ENCODE data around the gene ZNF280D. TPM values are rescaled to one million over a fixed set of nuclear protein-coding genes. Genes with fewer than 3 reads are reported as not detected.

ZNF280D gene
- total RNA-seq, 1 donor from 2014 or later, result 24.0 TPM

GRCh38 chr15:56739964-56740640 lies 6.8 kb upstream of the ZNF280D start:
- Mint-ChIP-seq H3K9me3 (peaks cover 2% of the 10 kb centered on the region), H3K27me3 (ENCODE audit: low read depth) (peaks cover 20% of the 10 kb centered on the region), H3K36me3 (ENCODE audit: low read depth) (no peaks in the 10 kb centered on the region), H3K4me1 (ENCODE audit: low read depth) (no peaks in the 10 kb centered on the region), H3K4me3 (ENCODE audit: low read depth) (no peak overlapping the region), H3K27ac (no peak overlapping the region)
- no peak for DNase-seq (ENCODE audit: low spot score)
- intact Hi-C loops (cut with micrococcal nuclease), result loop anchor here (10.0 kb wide), 1 partner anchor 245 kb away; no protein-coding TSS in a partner anchor

GRCh38 chr15:56739474-56739873 lies 6.2 kb upstream of the ZNF280D start:
- no peak for DNase-seq (ENCODE audit: low spot score)
- Mint-ChIP-seq H3K36me3 (ENCODE audit: low read depth) (no peaks in the 10 kb centered on the region), H3K27ac (no peak overlapping the region), H3K4me3 (ENCODE audit: low read depth) (no peak overlapping the region), H3K27me3 (ENCODE audit: low read depth) (peaks cover 16% of the 10 kb centered on the region), H3K4me1 (ENCODE audit: low read depth) (no peaks in the 10 kb centered on the region), H3K9me3 (peaks cover 6% of the 10 kb centered on the region)
- intact Hi-C loops (cut with micrococcal nuclease), result loop anchor here (10.0 kb wide), 1 partner anchor 245 kb away; no protein-coding TSS in a partner anchor

- Mint-ChIP-seq H3K4me3 (ENCODE audit: low read depth) (no peak overlapping the region), H3K36me3 (ENCODE audit: low read depth) (peaks cover under 1% of the 10 kb centered on the region), H3K9me3 (peaks cover 6% of the 10 kb centered on the region), H3K4me1 (ENCODE audit: low read depth) (no peaks in the 10 kb centered on the region), H3K27ac (no peak overlapping the region), H3K27me3 (ENCODE audit: low read depth) (peaks cover 9% of the 10 kb centered on the region)
- DNase-seq (ENCODE audit: low spot score), result no peak
- intact Hi-C loops (cut with micrococcal nuclease), result loop anchor here (10.0 kb wide), 1 partner anchor 243 kb away; no protein-coding TSS in a partner anchor
These were observed 4.5 kb upstream of the ZNF280D start for GRCh38 chr15:56737791-56738190.

- H3K4me1 Mint-ChIP-seq (ENCODE audit: low read depth), result peaks cover 2% of the 10 kb centered on the region
- peaks cover 3% of the 10 kb centered on the region for H3K27me3 Mint-ChIP-seq (ENCODE audit: low read depth)
- no peak for DNase-seq (ENCODE audit: low spot score)
- no peak overlapping the region for H3K27ac Mint-ChIP-seq
- peaks cover 6% of the 10 kb centered on the region for H3K36me3 Mint-ChIP-seq (ENCODE audit: low read depth)
- peaks cover 6% of the 10 kb centered on the region for H3K9me3 Mint-ChIP-seq
- H3K4me3 Mint-ChIP-seq (ENCODE audit: low read depth), result no peak overlapping the region
- intact Hi-C loops (cut with micrococcal nuclease), result loop anchor here (10.0 kb wide), 1 partner anchor 242 kb away; no protein-coding TSS in a partner anchor
These were observed 3.8 kb upstream of the ZNF280D start for GRCh38 chr15:56736881-56737707.

GRCh38 chr15:56736308-56736707 lies 3.0 kb upstream of the ZNF280D start:
- intact Hi-C loops (cut with micrococcal nuclease), result loop anchor here (10.0 kb wide), 1 partner anchor 242 kb away; no protein-coding TSS in a partner anchor
- peaks cover 9% of the 10 kb centered on the region for H3K4me1 Mint-ChIP-seq (ENCODE audit: low read depth)
- peaks cover 2% of the 10 kb centered on the region for H3K27me3 Mint-ChIP-seq (ENCODE audit: low read depth)
- H3K4me3 Mint-ChIP-seq (ENCODE audit: low read depth), result no peak overlapping the region
- H3K9me3 Mint-ChIP-seq, result peaks cover 6% of the 10 kb centered on the region
- DNase-seq (ENCODE audit: low spot score), result no peak
- H3K27ac Mint-ChIP-seq, result no peak overlapping the region
- H3K36me3 Mint-ChIP-seq (ENCODE audit: low read depth), result peaks cover 8% of the 10 kb centered on the region

GRCh38 chr15:56735589-56735988 lies 2.3 kb upstream of the ZNF280D start:
- H3K27ac Mint-ChIP-seq, result no peak overlapping the region
- peaks cover 15% of the 10 kb centered on the region for H3K36me3 Mint-ChIP-seq (ENCODE audit: low read depth)
- H3K4me3 Mint-ChIP-seq (ENCODE audit: low read depth), result no peak overlapping the region
- H3K27me3 Mint-ChIP-seq (ENCODE audit: low read depth), result no peaks in the 10 kb centered on the region
- intact Hi-C loops (cut with micrococcal nuclease), result loop anchor here (10.0 kb wide), 1 partner anchor 241 kb away; no protein-coding TSS in a partner anchor
- DNase-seq (ENCODE audit: low spot score), result no peak
- peaks cover 6% of the 10 kb centered on the region for H3K9me3 Mint-ChIP-seq
- peaks cover 14% of the 10 kb centered on the region for H3K4me1 Mint-ChIP-seq (ENCODE audit: low read depth)

- H3K36me3 Mint-ChIP-seq (ENCODE audit: low read depth), result peaks cover 21% of the 10 kb centered on the region
- intact Hi-C loops (cut with micrococcal nuclease), result loop anchor here (5.0 to 10.0 kb wide), 2 partner anchors 53 to 239 kb away; no protein-coding TSS in a partner anchor
- H3K4me1 Mint-ChIP-seq (ENCODE audit: low read depth), result peaks cover 20% of the 10 kb centered on the region
- no peak overlapping the region for H3K27ac Mint-ChIP-seq
- H3K4me3 Mint-ChIP-seq (ENCODE audit: low read depth), result no peak overlapping the region
- H3K27me3 Mint-ChIP-seq (ENCODE audit: low read depth), result no peaks in the 10 kb centered on the region
- no peak for DNase-seq (ENCODE audit: low spot score)
- peaks cover 6% of the 10 kb centered on the region for H3K9me3 Mint-ChIP-seq
These were observed 815 bp upstream of the ZNF280D start for GRCh38 chr15:56734013-56734635.

GRCh38 chr15:56732886-56733135 lies 498 bp downstream of the ZNF280D start:
- Mint-ChIP-seq H3K4me3 (ENCODE audit: low read depth) (peak overlapping the region; percentile 88), H3K9me3 (peaks cover 6% of the 10 kb centered on the region), H3K27ac (peak overlapping the region; percentile 90), H3K36me3 (ENCODE audit: low read depth) (peaks cover 31% of the 10 kb centered on the region), H3K27me3 (ENCODE audit: low read depth) (no peaks in the 10 kb centered on the region), H3K4me1 (ENCODE audit: low read depth) (peaks cover 24% of the 10 kb centered on the region)
- no peak for DNase-seq (ENCODE audit: low spot score)
- intact Hi-C loops (cut with micrococcal nuclease), result loop anchor here (2.0 to 10.0 kb wide), 4 partner anchors 34 to 238 kb away; no protein-coding TSS in a partner anchor

- intact Hi-C loops (cut with micrococcal nuclease), result loop anchor here (2.0 to 10.0 kb wide), 4 partner anchors 34 to 238 kb away; no protein-coding TSS in a partner anchor
- no peak for DNase-seq (ENCODE audit: low spot score)
- peak overlapping the region; percentile 90 for H3K27ac Mint-ChIP-seq
- H3K4me1 Mint-ChIP-seq (ENCODE audit: low read depth), result peaks cover 28% of the 10 kb centered on the region
- peaks cover 35% of the 10 kb centered on the region for H3K36me3 Mint-ChIP-seq (ENCODE audit: low read depth)
- peaks cover 6% of the 10 kb centered on the region for H3K9me3 Mint-ChIP-seq
- no peaks in the 10 kb centered on the region for H3K27me3 Mint-ChIP-seq (ENCODE audit: low read depth)
- peak overlapping the region; percentile 88 for H3K4me3 Mint-ChIP-seq (ENCODE audit: low read depth)
These were observed 999 bp downstream of the ZNF280D start for GRCh38 chr15:56732135-56732885.

GRCh38 chr15:56731548-56731947 lies 1.8 kb downstream of the ZNF280D start:
- peaks cover 42% of the 10 kb centered on the region for H3K36me3 Mint-ChIP-seq (ENCODE audit: low read depth)
- peak overlapping the region; percentile 88 for H3K4me3 Mint-ChIP-seq (ENCODE audit: low read depth)
- peaks cover 29% of the 10 kb centered on the region for H3K4me1 Mint-ChIP-seq (ENCODE audit: low read depth)
- no peak for DNase-seq (ENCODE audit: low spot score)
- H3K27me3 Mint-ChIP-seq (ENCODE audit: low read depth), result no peaks in the 10 kb centered on the region
- H3K9me3 Mint-ChIP-seq, result peaks cover 6% of the 10 kb centered on the region
- no peak overlapping the region for H3K27ac Mint-ChIP-seq
- intact Hi-C loops (cut with micrococcal nuclease), result loop anchor here (5.0 to 10.0 kb wide), 2 partner anchors 56 to 237 kb away; no protein-coding TSS in a partner anchor

- DNase-seq (ENCODE audit: low spot score), result no peak
- H3K27me3 Mint-ChIP-seq (ENCODE audit: low read depth), result no peaks in the 10 kb centered on the region
- intact Hi-C loops (cut with micrococcal nuclease), result no loop called here
- no peak overlapping the region for H3K4me3 Mint-ChIP-seq (ENCODE audit: low read depth)
- H3K4me1 Mint-ChIP-seq (ENCODE audit: low read depth), result peaks cover 36% of the 10 kb centered on the region
- H3K9me3 Mint-ChIP-seq, result no peaks in the 10 kb centered on the region
- peaks cover 46% of the 10 kb centered on the region for H3K36me3 Mint-ChIP-seq (ENCODE audit: low read depth)
- H3K27ac Mint-ChIP-seq, result no peak overlapping the region
These were observed 3.7 kb downstream of the ZNF280D start for GRCh38 chr15:56729561-56729960.

- Mint-ChIP-seq H3K4me1 (ENCODE audit: low read depth) (peaks cover 44% of the 10 kb centered on the region), H3K9me3 (peaks cover 15% of the 10 kb centered on the region), H3K27me3 (ENCODE audit: low read depth) (no peaks in the 10 kb centered on the region), H3K4me3 (ENCODE audit: low read depth) (no peak overlapping the region), H3K36me3 (ENCODE audit: low read depth) (peaks cover 57% of the 10 kb centered on the region), H3K27ac (no peak overlapping the region)
- DNase-seq (ENCODE audit: low spot score), result no peak
- intact Hi-C loops (cut with micrococcal nuclease), result no loop called here
These were observed 7.9 kb downstream of the ZNF280D start for GRCh38 chr15:56725386-56725785.
